ENCODE measurements around the gene IGF2R.

The IGF2R gene

DNA sequence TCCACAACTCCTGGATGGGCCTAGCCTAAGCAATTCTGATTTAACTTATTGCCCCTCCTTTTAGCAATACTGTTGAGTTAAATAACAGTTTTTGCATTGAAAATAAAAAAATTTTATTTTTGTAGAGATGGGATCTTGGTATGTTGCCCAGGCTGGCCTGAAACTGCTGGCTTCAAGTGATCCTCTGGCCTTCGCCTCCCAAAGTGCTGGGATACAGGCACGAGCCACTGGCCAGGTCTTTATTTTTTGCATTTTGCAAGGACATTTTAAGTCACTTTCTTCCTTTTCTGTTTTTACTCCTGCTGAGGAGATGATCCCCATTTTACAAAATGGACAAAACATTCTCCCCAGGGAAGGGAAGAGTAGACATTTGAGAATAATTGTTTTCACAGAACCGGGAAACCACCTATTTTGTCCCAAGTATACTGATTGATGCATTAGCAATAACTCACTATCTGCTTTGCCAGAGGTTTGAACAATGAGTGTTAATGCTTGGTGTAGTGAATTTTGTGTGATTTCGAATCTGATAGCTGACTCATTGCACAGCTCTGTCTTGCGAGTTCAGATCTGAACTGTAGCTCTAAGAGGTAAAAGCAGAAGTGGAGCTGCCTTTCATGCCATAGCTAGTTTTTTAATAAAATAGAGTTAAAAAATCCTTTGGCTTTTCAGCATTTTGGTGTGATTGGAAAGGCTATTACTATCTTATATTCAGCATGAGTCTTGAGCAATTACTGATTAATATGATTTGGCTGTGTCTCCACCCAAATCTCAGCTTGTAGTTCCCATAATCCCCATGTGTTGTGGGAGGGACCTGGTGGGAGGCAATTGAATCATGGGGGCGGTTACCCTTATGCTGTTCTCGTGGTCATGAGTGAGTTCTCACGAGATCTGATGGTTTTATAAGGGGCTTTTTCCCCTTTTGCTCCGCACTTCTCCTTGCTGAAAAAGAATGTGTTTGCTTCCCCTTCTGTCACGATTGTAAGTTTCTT lies 20.9 kb downstream of the IGF2R start:
- Histone ChIP-seq H3K27ac (ENCODE audit: low read length) (peak overlapping the region; percentile 73), H3K36me3 (replicated peaks; ENCODE audit: low read depth, low read length) (peaks cover 11% of the 10 kb centered on the region), H3K4me2 (ENCODE audit: low read length) (peak overlapping the region; percentile 65), H3K4me3 (ENCODE audit: low read length) (peak overlapping the region; percentile 40), H3K4me1 (ENCODE audit: low read length) (peaks cover 21% of the 10 kb centered on the region), H3K79me2 (ENCODE audit: low read length) (peaks cover 49% of the 10 kb centered on the region), H2AFZ (ENCODE audit: low read depth, low read length) (no peak overlapping the region), H3K9ac (ENCODE audit: low read length) (0 out of 2 replicates have a peak overlapping the region, but pooled peaks have one; percentile 24), H3K9me3 (ENCODE audit: insufficient read depth, low read length) (no peaks in the 10 kb centered on the region), H4K20me1 (ENCODE audit: insufficient read depth, low read length) (no peaks in the 10 kb centered on the region), H3K27me3 (ENCODE audit: low read depth, low read length) (no peaks in the 10 kb centered on the region)
- TF ChIP-seq, protein P1, sequence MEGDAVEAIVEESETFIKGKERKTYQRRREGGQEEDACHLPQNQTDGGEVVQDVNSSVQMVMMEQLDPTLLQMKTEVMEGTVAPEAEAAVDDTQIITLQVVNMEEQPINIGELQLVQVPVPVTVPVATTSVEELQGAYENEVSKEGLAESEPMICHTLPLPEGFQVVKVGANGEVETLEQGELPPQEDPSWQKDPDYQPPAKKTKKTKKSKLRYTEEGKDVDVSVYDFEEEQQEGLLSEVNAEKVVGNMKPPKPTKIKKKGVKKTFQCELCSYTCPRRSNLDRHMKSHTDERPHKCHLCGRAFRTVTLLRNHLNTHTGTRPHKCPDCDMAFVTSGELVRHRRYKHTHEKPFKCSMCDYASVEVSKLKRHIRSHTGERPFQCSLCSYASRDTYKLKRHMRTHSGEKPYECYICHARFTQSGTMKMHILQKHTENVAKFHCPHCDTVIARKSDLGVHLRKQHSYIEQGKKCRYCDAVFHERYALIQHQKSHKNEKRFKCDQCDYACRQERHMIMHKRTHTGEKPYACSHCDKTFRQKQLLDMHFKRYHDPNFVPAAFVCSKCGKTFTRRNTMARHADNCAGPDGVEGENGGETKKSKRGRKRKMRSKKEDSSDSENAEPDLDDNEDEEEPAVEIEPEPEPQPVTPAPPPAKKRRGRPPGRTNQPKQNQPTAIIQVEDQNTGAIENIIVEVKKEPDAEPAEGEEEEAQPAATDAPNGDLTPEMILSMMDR (IDR thresholded peaks at IDR 0.05; ENCODE audit: low read depth, low read length) = no peak
- no peak for TF ChIP-seq EZH2phosphoT487 (IDR thresholded peaks at IDR 0.05; ENCODE audit: low read depth)

DNA sequence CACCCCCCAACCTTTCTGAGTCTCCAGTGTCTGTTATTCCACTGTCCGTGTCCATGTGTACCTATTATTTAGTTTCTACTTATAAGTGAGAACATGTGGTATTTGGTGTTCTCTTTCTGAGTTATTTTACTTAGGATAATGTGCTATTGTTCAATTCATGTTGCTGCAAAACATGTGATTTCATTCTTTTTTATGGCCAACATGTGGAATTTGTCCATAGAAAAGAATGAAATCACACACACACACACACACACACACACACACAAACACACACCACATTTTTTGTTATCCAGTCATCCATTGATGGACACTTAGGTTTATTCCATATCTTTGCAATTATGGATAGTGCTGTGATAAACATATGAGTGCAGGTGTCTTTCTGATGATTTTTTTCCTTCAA lies 23.5 kb downstream of the IGF2R start:
- no peak overlapping the region for H3K4me2 ChIP-seq (ENCODE audit: low read length)
- H3K4me3 ChIP-seq (ENCODE audit: low read length) = no peak overlapping the region
- H4K20me1 ChIP-seq (ENCODE audit: insufficient read depth, low read length) = no peaks in the 10 kb centered on the region
- no peak for TF ChIP-seq EZH2phosphoT487 (IDR thresholded peaks at IDR 0.05; ENCODE audit: low read depth)
- no peak overlapping the region for H2AFZ ChIP-seq (ENCODE audit: low read depth, low read length)
- H3K4me1 ChIP-seq (ENCODE audit: low read length) = peaks cover 21% of the 10 kb centered on the region
- peaks cover 51% of the 10 kb centered on the region for H3K79me2 ChIP-seq (ENCODE audit: low read length)
- no peak overlapping the region for H3K9ac ChIP-seq (ENCODE audit: low read length)
- H3K27ac ChIP-seq (ENCODE audit: low read length) = no peak overlapping the region
- H3K36me3 ChIP-seq (replicated peaks; ENCODE audit: low read depth, low read length) = peaks cover 11% of the 10 kb centered on the region
- H3K27me3 ChIP-seq (ENCODE audit: low read depth, low read length) = no peaks in the 10 kb centered on the region
- H3K9me3 ChIP-seq (ENCODE audit: insufficient read depth, low read length) = no peaks in the 10 kb centered on the region

GRCh38 chr6:159995405-159995804 lies 26.5 kb downstream of the IGF2R start:
- no peak overlapping the region for H3K4me3 ChIP-seq (ENCODE audit: low read length)
- H3K79me2 ChIP-seq (ENCODE audit: low read length) = peaks cover 34% of the 10 kb centered on the region
- H3K4me2 ChIP-seq (ENCODE audit: low read length) = no peak overlapping the region
- H2AFZ ChIP-seq (ENCODE audit: low read depth, low read length) = no peak overlapping the region
- TF ChIP-seq, protein P1 (IDR thresholded peaks at IDR 0.05; ENCODE audit: low read depth, low read length) = no peak
- TF ChIP-seq EZH2phosphoT487 (IDR thresholded peaks at IDR 0.05; ENCODE audit: low read depth) = no peak
- H3K36me3 ChIP-seq (replicated peaks; ENCODE audit: low read depth, low read length) = peaks cover 11% of the 10 kb centered on the region
- H3K4me1 ChIP-seq (ENCODE audit: low read length) = peaks cover 6% of the 10 kb centered on the region; the same call in 1 of the 2 replicates
- no peak overlapping the region for H3K27ac ChIP-seq (ENCODE audit: low read length)
- no peak overlapping the region for H3K9ac ChIP-seq (ENCODE audit: low read length)
- H4K20me1 ChIP-seq (ENCODE audit: insufficient read depth, low read length) = no peaks in the 10 kb centered on the region
- no peaks in the 10 kb centered on the region for H3K9me3 ChIP-seq (ENCODE audit: insufficient read depth, low read length)
- H3K27me3 ChIP-seq (ENCODE audit: low read depth, low read length) = no peaks in the 10 kb centered on the region

GRCh38 chr6:159996087-159996622 lies 27.3 kb downstream of the IGF2R start:
- H3K79me2 ChIP-seq (ENCODE audit: low read length) = peaks cover 28% of the 10 kb centered on the region
- H3K36me3 ChIP-seq (replicated peaks; ENCODE audit: low read depth, low read length) = peaks cover 11% of the 10 kb centered on the region
- no peaks in the 10 kb centered on the region for H3K4me1 ChIP-seq (ENCODE audit: low read length)
- H3K27ac ChIP-seq (ENCODE audit: low read length) = no peak overlapping the region
- no peak for TF ChIP-seq EZH2phosphoT487 (IDR thresholded peaks at IDR 0.05; ENCODE audit: low read depth)
- TF ChIP-seq, protein P1 (IDR thresholded peaks at IDR 0.05; ENCODE audit: low read depth, low read length) = no peak
- H3K4me3 ChIP-seq (ENCODE audit: low read length) = no peak overlapping the region
- H3K27me3 ChIP-seq (ENCODE audit: low read depth, low read length) = no peaks in the 10 kb centered on the region
- H3K4me2 ChIP-seq (ENCODE audit: low read length) = no peak overlapping the region
- no peak overlapping the region for H2AFZ ChIP-seq (ENCODE audit: low read depth, low read length)
- H3K9ac ChIP-seq (ENCODE audit: low read length) = no peak overlapping the region
- H4K20me1 ChIP-seq (ENCODE audit: insufficient read depth, low read length) = no peaks in the 10 kb centered on the region
- no peaks in the 10 kb centered on the region for H3K9me3 ChIP-seq (ENCODE audit: insufficient read depth, low read length)
